Esophagus squamous epithelium (tissue), 5 donors: ENCODE results near the gene ACTL10. TPM values are rescaled to one million over a fixed set of nuclear protein-coding genes. Genes with fewer than 3 reads are reported as not detected.

Experiments used
- DNase-seq: peaks from one replicate; lab custom pipeline; 2025; lab: John Stamatoyannopoulos, UW
- H3K27ac ChIP-seq, 4 donors: fragments of 200-600 bp; sonication (generic); one replicate each; pipeline ENCODE4 v1.5.1; 2016 to 2019; ENCODE audit warnings: mild to moderate bottlenecking in 1 of 4
- H3K27me3 ChIP-seq, 4 donors: fragments of 200-600 bp; sonication (generic); 1 replicate in 3 of 4; 2 replicates in 1 of 4; pipeline versions ENCODE4 v1.5.1 to v1.6.0; 2017 to 2021; ENCODE audit warnings: antibody characterized with exemption in 1 of 4
- H3K36me3 ChIP-seq, 3 donors: fragments of 200-600 bp; sonication (generic); one replicate each; pipeline ENCODE4 v1.5.1; 2016 to 2019
- H3K4me1 ChIP-seq, 3 donors: fragments of 200-600 bp; sonication (generic); one replicate each; pipeline ENCODE4 v1.5.1; 2017 to 2019
- H3K4me3 ChIP-seq, 4 donors: fragments of 200-600 bp; sonication (generic); 1 replicate in 3 of 4; 2 replicates in 1 of 4; pipeline ENCODE4 v1.5.1; 2016 to 2019; ENCODE audit warnings: mild to moderate bottlenecking in 2 of 4, moderate library complexity in 1 of 4
- H3K9me3 ChIP-seq, 3 donors: fragments of 200-600 bp; sonication (generic); one replicate each; pipeline ENCODE4 v1.5.1; 2016 to 2019
- CTCF ChIP-seq, 6 experiments: fragments of 450-650 bp in 4 of 6; fragments of 200-600 bp in 2 of 6; sonication (generic) in 2 of 6; IDR thresholded peaks; one replicate each; pipeline ENCODE4 v1.5.1; 2016 to 2019; ENCODE audit warnings: antibody characterized with exemption in 6 of 6, mild to moderate bottlenecking in 4 of 6, moderate library complexity in 4 of 6
- POLR2A ChIP-seq, 4 donors: fragments of 450-650 bp; IDR thresholded peaks; one replicate each; pipeline ENCODE4 v1.6.1; 2017; ENCODE audit warnings: antibody characterized with exemption in 4 of 4, mild to moderate bottlenecking in 4 of 4, moderate library complexity in 3 of 4
- WGBS, 2 donors: methylation state at CpG; one replicate each; pipeline ENCODE4 v1.1.5; 2018; 5-methylcytosine and 5-hydroxymethylcytosine counted together
- intact Hi-C: fragments of 100-400 bp; cut with DNase I; formaldehyde crosslinking; loops from one replicate; pipeline ENCODE4 v1.15.0; 2022
- total RNA-seq, 4 donors: library from RNA; depleted of rRNA; stranded (reverse); fragments of >200 nt; gene quantifications; one replicate each; pipeline ENCODE4 v1.1.0, GENCODE V29; 2016
- donor health status: DM: yes; HTN: yes; CAD: no.

ACTL10 gene
- total RNA-seq, 4 donors from 2014 or later: 1.8 to 4.4 (median 3.5) TPM

DNA sequence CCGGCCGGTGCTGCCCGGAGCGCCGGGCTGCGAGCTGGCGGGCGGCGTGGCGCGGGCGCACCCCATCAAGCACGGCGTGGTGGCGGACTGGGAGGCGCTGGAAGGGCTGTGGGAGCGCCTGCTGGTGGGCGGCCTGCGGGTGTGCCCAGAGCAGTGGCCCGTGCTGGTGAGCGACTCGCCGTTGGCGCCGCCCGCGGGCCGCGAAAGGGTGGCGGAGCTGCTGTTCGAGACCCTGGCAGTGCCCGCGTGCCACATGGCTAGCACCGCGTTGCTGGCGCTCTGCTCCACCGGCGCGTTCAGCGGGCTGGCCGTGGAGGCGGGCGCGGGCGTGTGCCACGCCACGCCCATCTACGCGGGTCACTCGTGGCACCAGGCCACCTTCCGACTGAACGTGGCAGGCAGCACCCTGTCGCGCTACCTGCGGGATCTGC is 517 bp downstream of the ACTL10 start:
- Histone ChIP-seq H3K9me3 (no peaks in the 10 kb centered on the region), H3K27me3 (no peaks in the 10 kb centered on the region), H3K36me3 (peaks cover 0 to 28% (median 0%) of the 10 kb centered on the region in 3 donors), H3K4me3 (peak overlapping the region; percentile 49 to 72 (median 58)), H3K4me1 (peaks cover 31 to 81% (median 41%) of the 10 kb centered on the region in 3 donors), H3K27ac (peak overlapping the region; percentile 86 to 93 (median 90))
- DNase-seq: no peak
- 4% methylated on average over 4 of the region's 55 CpGs; no CpG with 5 or more reads in 1 of the 2 donors for whole genome bisulfite sequencing, 2 donors
- TF ChIP-seq POLR2A (IDR thresholded peaks at IDR 0.05) (no peak), CTCF (IDR thresholded peaks at IDR 0.05) (no peak)
- intact Hi-C loops: loop anchor here (5.0 kb wide), 1 partner anchor 210 kb away; no protein-coding TSS in a partner anchor

DNA sequence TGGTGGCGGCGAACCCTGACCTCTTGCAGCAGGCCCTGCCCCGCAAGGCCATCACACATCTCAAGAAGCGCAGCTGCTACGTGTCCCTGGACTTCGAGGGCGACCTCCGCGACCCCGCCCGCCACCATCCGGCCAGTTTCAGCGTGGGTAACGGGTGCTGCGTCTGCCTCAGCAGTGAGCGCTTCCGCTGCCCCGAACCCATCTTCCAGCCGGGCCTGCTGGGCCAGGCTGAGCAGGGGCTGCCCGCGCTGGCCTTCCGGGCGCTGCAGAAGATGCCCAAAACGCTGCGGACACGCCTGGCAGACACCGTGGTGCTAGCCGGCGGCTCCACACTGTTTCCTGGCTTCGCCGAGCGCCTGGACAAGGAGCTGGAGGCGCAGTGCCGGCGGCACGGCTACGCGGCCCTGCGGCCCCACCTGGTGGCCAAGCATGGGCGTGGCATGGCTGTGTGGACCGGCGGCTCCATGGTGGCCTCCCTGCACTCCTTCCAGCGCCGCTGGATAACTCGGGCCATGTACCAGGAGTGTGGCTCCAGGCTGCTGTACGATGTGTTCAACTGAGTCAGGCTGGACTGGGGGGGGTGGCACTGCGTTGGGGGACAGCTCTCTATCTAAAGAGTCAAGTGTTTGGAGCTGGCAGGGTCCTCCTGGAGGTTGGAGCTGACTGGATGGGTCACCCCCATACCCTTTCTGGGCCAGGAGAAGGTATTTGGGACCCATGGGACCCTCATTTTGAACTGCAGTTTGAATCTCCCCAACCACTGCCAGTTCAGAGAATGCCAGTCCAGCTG is 1.1 kb downstream of the ACTL10 start:
- WGBS, 2 donors: 18% methylated on average over 4 of the region's 47 CpGs; no CpG with 5 or more reads in 1 of the 2 donors
- H3K27ac ChIP-seq: peak overlapping the region; percentile 86 to 93 (median 90)
- no peak for DNase-seq
- no peaks in the 10 kb centered on the region for H3K9me3 ChIP-seq
- H3K4me3 ChIP-seq: peak overlapping the region; percentile 49 to 72 (median 58)
- no peaks in the 10 kb centered on the region for H3K27me3 ChIP-seq
- peaks cover 0 to 28% (median 0%) of the 10 kb centered on the region in 3 donors for H3K36me3 ChIP-seq
- intact Hi-C loops: loop anchor here (5.0 kb wide), 1 partner anchor 211 kb away; no protein-coding TSS in a partner anchor
- H3K4me1 ChIP-seq: peaks cover 31 to 82% (median 43%) of the 10 kb centered on the region in 3 donors
- TF ChIP-seq CTCF (IDR thresholded peaks at IDR 0.05): peak; percentile 91 to 97 (median 93)
- TF ChIP-seq POLR2A (IDR thresholded peaks at IDR 0.05): no peak

DNA sequence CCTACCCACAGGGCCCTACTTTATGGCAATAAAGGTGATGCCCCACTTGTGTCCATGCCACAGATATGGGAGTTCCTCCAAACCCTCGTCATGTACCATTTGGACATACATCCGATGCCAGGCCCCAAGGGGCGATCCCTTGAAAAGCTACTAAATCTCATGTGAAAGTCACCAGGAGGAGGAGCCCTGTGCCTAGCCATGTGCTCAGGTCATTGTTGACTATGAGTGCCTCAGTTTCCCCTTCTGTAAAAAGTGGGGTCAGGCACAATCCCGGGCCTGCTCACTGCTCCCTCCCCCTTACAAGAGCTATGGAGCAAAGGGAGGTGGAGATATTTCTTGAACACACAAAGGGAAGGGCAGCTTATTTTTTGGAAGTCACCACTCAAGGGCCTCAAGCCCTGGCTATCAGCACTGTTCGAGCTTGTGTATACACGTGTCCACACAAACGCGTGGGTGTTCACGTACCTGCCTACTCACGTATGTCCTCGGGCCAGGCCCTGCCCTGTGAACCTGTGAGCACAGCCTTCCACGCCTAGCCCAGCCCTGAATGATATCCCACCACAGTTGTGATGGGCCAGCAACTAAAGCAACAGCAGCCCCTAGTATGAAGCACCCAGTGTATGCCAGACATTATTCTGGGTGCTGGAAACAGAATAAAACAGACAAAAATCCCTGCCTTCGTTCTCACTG is 1.9 kb downstream of the ACTL10 start:
- TF ChIP-seq POLR2A (IDR thresholded peaks at IDR 0.05): no peak
- Histone ChIP-seq H3K4me3 (no peak overlapping the region), H3K27me3 (no peaks in the 10 kb centered on the region), H3K36me3 (peaks cover 0 to 28% (median 0%) of the 10 kb centered on the region in 3 donors), H3K4me1 (peaks cover 34 to 84% (median 45%) of the 10 kb centered on the region in 3 donors), H3K27ac (peak overlapping the region in 3 of 4 donors; percentile 88 to 93 (median 92)), H3K9me3 (no peaks in the 10 kb centered on the region)
- DNase-seq: no peak
- intact Hi-C loops: loop anchor here (5.0 kb wide), 1 partner anchor 211 kb away; no protein-coding TSS in a partner anchor
- WGBS, 2 donors: 34 to 35% methylated on average over 9 to 10 of the region's 13 CpGs

GRCh38 chr20:33669224-33669623 is 2.5 kb downstream of the ACTL10 start:
- 60% methylated on average over 1 of the region's 5 CpGs; no CpG with 5 or more reads in 1 of the 2 donors for WGBS, 2 donors
- TF ChIP-seq CTCF (IDR thresholded peaks at IDR 0.05) (no peak), POLR2A (IDR thresholded peaks at IDR 0.05) (no peak)
- peaks cover 0 to 28% (median 0%) of the 10 kb centered on the region in 3 donors for H3K36me3 ChIP-seq
- peak overlapping the region in 2 of 4 donors; percentile 14 to 36 for H3K27ac ChIP-seq
- DNase-seq: no peak
- no peak overlapping the region for H3K4me3 ChIP-seq
- peaks cover 33 to 82% (median 42%) of the 10 kb centered on the region in 3 donors for H3K4me1 ChIP-seq
- intact Hi-C loops: loop anchor here (5.0 kb wide), 1 partner anchor 212 kb away; no protein-coding TSS in a partner anchor
- H3K9me3 ChIP-seq: no peaks in the 10 kb centered on the region
- H3K27me3 ChIP-seq: no peaks in the 10 kb centered on the region

GRCh38 chr20:33669873-33670640 is 3.3 kb downstream of the ACTL10 start:
- Histone ChIP-seq H3K4me3 (no peak overlapping the region), H3K27me3 (no peaks in the 10 kb centered on the region), H3K4me1 (peaks cover 36 to 83% (median 46%) of the 10 kb centered on the region in 3 donors), H3K9me3 (no peaks in the 10 kb centered on the region), H3K27ac (peak overlapping the region in 3 of 4 donors; percentile 14 to 49 (median 36)), H3K36me3 (peaks cover 0 to 28% (median 0%) of the 10 kb centered on the region in 3 donors)
- DNase-seq: no peak
- WGBS, 2 donors: 67 to 74% methylated on average over 11 to 13 of the region's 13 CpGs
- intact Hi-C loops: loop anchor here (5.0 kb wide), 1 partner anchor 213 kb away; no protein-coding TSS in a partner anchor
- TF ChIP-seq POLR2A (IDR thresholded peaks at IDR 0.05): no peak
- TF ChIP-seq CTCF (IDR thresholded peaks at IDR 0.05): no peak
